GM23248 (cell line): ENCODE measurements around the gene XRCC4. TPM values are rescaled to one million over a fixed set of nuclear protein-coding genes. Genes with fewer than 3 reads are reported as not detected.

Source experiments
- DNase-seq: peaks from one replicate; pipeline ENCODE4 v3.0.0-alpha.2; 2015
- H2AFZ ChIP-seq: fragments of 200-600 bp; sonication (generic); 2 replicates; pipeline ENCODE4 v1.6.1; 2016; ENCODE audit warnings: antibody characterized with exemption
- H3F3A ChIP-seq: fragments of 200-600 bp; sonication (generic); 2 replicates; pipeline ENCODE4 v1.6.1; 2016; ENCODE audit warnings: mild to moderate bottlenecking, antibody characterized with exemption, mixed run types; ENCODE audit not compliant: insufficient read depth
- H3K27ac ChIP-seq: fragments of 200-600 bp; sonication (generic); 2 replicates; pipeline ENCODE4 v1.5.1; 2016; ENCODE audit warnings: mild to moderate bottlenecking
- H3K27me3 ChIP-seq: fragments of 200-600 bp; sonication (generic); replicated peaks from 2 replicates; pipeline ENCODE4 v1.6.1; 2016; ENCODE audit warnings: mild to moderate bottlenecking; ENCODE audit not compliant: insufficient read depth
- H3K36me3 ChIP-seq: fragments of 200-600 bp; sonication (generic); 2 replicates; pipeline ENCODE4 v1.6.1; 2016; ENCODE audit warnings: low read depth, mild to moderate bottlenecking
- H3K4me1 ChIP-seq: fragments of 200-600 bp; sonication (generic); 2 replicates; pipeline ENCODE4 v1.6.1; 2016; ENCODE audit warnings: mild to moderate bottlenecking; ENCODE audit not compliant: insufficient read depth
- H3K4me2 ChIP-seq: fragments of 200-600 bp; sonication (generic); one replicate; pipeline ENCODE4 v1.6.1; 2016; ENCODE audit warnings: mild to moderate bottlenecking; ENCODE audit not compliant: unreplicated experiment
- H3K4me3 ChIP-seq: fragments of 200-600 bp; sonication (generic); 2 replicates; pipeline ENCODE4 v1.5.1; 2016; ENCODE audit warnings: mild to moderate bottlenecking
- H3K79me2 ChIP-seq: fragments of 200-600 bp; sonication (generic); 2 replicates; pipeline ENCODE4 v1.6.1; 2016; ENCODE audit warnings: mild to moderate bottlenecking; ENCODE audit not compliant: insufficient read depth
- H3K9ac ChIP-seq: fragments of 200-600 bp; sonication (generic); 2 replicates; pipeline ENCODE4 v1.6.1; 2016; ENCODE audit warnings: mild to moderate bottlenecking
- H3K9me2 ChIP-seq: fragments of 200-600 bp; sonication (generic); 2 replicates; pipeline ENCODE4 v1.6.1; 2016; ENCODE audit warnings: mixed run types, mild to moderate bottlenecking, moderate library complexity; ENCODE audit not compliant: insufficient read depth
- H3K9me3 ChIP-seq: fragments of 200-600 bp; sonication (generic); one replicate; pipeline ENCODE4 v1.6.1; 2017; ENCODE audit warnings: low read depth
- H4K20me1 ChIP-seq: fragments of 200-600 bp; sonication (generic); 2 replicates; pipeline ENCODE4 v1.6.0; 2016; ENCODE audit not compliant: insufficient read depth
- EZH2 ChIP-seq: fragments of 200-600 bp; sonication (generic); IDR thresholded peaks from 2 replicates; pipeline ENCODE4 v1.6.1; 2018; ENCODE audit warnings: antibody characterized with exemption, mild to moderate bottlenecking; ENCODE audit not compliant: insufficient read depth, poor library complexity, severe bottlenecking
- EZH2phosphoT487 ChIP-seq: fragments of 200-600 bp; sonication (generic); IDR thresholded peaks from 2 replicates; pipeline ENCODE4 v1.6.1; 2018; ENCODE audit warnings: antibody characterized with exemption, moderate library complexity, mild to moderate bottlenecking, low read depth; ENCODE audit not compliant: insufficient read depth
- WGBS, 2 experiments: methylation state at CpG; one replicate each; pipeline ENCODE4 v1.1.6; 2015 to 2017; ENCODE audit warnings: low lambda C conversion rate in 2 of 2, low coverage in 1 of 2; ENCODE audit errors: missing lambda C conversion rate in 2 of 2; 5-methylcytosine and 5-hydroxymethylcytosine counted together
- in situ Hi-C: fragments of 300-500 bp; cut with MboI; formaldehyde crosslinking; loops from 2 replicates; pipeline ENCODE4 v1.15.0; 2020
- polyA plus RNA-seq: library from polyadenylated mRNA; unstranded; fragments of >200 nt; fragmentation: Nextera tagmentation; extraction: Ambion mirVana; gene quantifications from 2 replicates; pipeline ENCODE4 v1.2.1, GENCODE V29; 2016
- total RNA-seq: library from RNA; depleted of rRNA; stranded (reverse); fragments of >200 nt; shearing (Covaris generic); gene quantifications from 2 replicates; pipeline ENCODE4 v1.2.3, GENCODE V29; 2014

Gene XRCC4
- total and polyA plus RNA-seq, 2 experiments from 2014 or later: 11.5 to 11.7 TPM

DNA sequence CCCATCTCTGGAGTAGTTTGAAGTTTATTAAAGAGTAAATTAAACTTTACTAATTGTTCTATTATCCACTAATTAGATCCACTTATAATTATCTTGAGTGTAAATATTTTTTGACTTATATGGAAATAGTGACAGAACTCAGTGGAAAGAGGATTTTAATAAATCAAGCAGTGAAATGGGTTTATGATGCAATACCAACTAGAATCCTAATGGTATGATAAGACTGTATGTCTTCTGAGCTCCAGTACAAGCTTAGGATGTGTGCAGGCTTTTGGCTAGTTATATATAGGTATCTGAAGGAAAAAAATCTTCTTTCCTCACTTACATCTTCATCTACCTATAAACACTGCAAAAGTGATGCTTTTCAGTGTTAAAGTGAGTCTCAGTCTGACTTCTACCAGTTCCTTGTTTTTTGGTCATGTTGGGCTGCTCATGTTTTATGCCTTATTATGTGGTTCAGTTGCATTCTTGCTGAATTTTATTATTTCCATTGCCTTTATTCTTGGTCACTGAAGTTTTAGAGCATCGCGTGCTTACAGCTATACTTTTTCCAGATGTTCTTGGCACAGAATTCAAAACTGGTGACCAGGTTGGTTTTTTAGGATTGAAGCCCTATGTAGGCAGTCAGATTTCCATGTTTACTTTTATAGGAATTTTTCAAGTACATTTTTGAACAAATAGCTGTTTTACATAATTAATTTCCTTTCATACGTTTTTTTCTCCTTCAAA lies 30.5 kb downstream of the XRCC4 start:
- Histone ChIP-seq H3K9ac (no peak overlapping the region), H3K4me1 (no peaks in the 10 kb centered on the region), H3K27ac (no peak overlapping the region), H3K79me2 (no peaks in the 10 kb centered on the region), H4K20me1 (no peaks in the 10 kb centered on the region), H2AFZ (no peak overlapping the region), H3K9me2 (no peaks in the 10 kb centered on the region; the same call in 1 of the 2 replicates), H3K4me2 (no peak overlapping the region), H3K4me3 (no peak overlapping the region), H3K27me3 (no peaks in the 10 kb centered on the region), H3K36me3 (no peaks in the 10 kb centered on the region), H3K9me3 (no peaks in the 10 kb centered on the region), H3F3A (no peaks in the 10 kb centered on the region)
- peak; percentile 24 for DNase-seq
- in situ Hi-C loops: no loop called here
- WGBS, 2 experiments: 56 to 64% methylated on average over 3 of the region's 3 CpGs
- TF ChIP-seq EZH2: no peak
- no peak for TF ChIP-seq EZH2phosphoT487

DNA sequence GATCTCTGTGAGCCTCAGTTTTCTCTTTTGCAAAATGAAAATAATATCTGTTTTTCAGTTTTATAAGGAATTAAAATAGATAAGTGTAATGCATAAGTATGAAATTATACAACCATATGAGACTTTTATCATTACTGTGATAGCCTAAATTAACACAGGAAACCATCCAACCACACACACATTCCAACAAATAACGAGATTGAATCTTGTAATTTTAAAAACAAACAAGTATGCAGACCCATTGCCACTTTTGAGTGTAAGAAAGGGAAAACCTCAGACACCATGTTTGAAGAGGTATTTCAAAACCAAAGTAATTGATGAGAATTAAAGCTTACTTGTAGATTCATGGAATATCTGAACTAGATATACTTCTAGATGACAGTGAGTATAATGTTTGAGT lies 32.0 kb downstream of the XRCC4 start:
- Histone ChIP-seq H2AFZ (no peak overlapping the region), H3K27ac (no peak overlapping the region), H3K9ac (no peak overlapping the region), H3K4me3 (no peak overlapping the region), H3K4me2 (no peak overlapping the region), H3K9me2 (no peaks in the 10 kb centered on the region; the same call in 1 of the 2 replicates), H3K9me3 (no peaks in the 10 kb centered on the region), H3F3A (no peaks in the 10 kb centered on the region), H3K36me3 (no peaks in the 10 kb centered on the region), H3K27me3 (no peaks in the 10 kb centered on the region), H3K79me2 (no peaks in the 10 kb centered on the region), H3K4me1 (no peaks in the 10 kb centered on the region), H4K20me1 (no peaks in the 10 kb centered on the region)
- in situ Hi-C loops: no loop called here
- DNase-seq: no peak
- 95 to 96% methylated on average over 1 of the region's 1 CpG for WGBS, 2 experiments
- TF ChIP-seq EZH2phosphoT487 (no peak), EZH2 (no peak)

DNA sequence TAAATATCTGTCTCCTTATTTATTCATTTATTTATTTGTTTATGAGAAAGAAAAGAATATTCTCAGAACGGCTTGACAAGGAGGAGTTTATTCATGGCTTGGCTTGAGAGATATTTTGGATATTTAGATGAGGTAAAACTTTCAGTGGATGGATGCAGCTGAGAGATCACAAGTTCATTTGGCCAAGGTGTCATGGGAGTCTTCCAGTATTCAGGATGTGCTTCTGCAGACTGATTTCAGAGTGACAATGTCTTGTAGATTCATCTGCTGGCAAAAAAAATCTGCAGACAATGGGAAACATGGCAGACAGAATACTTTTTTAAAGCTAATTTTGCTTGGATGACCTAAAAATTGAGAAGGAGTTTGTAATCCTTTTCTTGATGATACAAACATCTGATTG lies 38.5 kb downstream of the XRCC4 start:
- H3K79me2 ChIP-seq: no peaks in the 10 kb centered on the region
- H3K9me2 ChIP-seq: no peaks in the 10 kb centered on the region
- no peaks in the 10 kb centered on the region for H4K20me1 ChIP-seq
- WGBS, 2 experiments: 96% methylated on average over 1 of the region's 1 CpG
- H2AFZ ChIP-seq: no peak overlapping the region
- no peaks in the 10 kb centered on the region for H3K9me3 ChIP-seq
- H3K27me3 ChIP-seq: no peaks in the 10 kb centered on the region
- no peak overlapping the region for H3K9ac ChIP-seq
- H3K27ac ChIP-seq: no peak overlapping the region
- no peak for DNase-seq
- in situ Hi-C loops: no loop called here
- no peak overlapping the region for H3K4me2 ChIP-seq
- H3K4me3 ChIP-seq: no peak overlapping the region
- no peaks in the 10 kb centered on the region for H3K4me1 ChIP-seq
- TF ChIP-seq EZH2 (no peak), EZH2phosphoT487 (no peak)
- no peaks in the 10 kb centered on the region for H3F3A ChIP-seq
- H3K36me3 ChIP-seq: 0 out of 2 replicates have a peak, but pooled peaks cover 5% of the 10 kb centered on the region

DNA sequence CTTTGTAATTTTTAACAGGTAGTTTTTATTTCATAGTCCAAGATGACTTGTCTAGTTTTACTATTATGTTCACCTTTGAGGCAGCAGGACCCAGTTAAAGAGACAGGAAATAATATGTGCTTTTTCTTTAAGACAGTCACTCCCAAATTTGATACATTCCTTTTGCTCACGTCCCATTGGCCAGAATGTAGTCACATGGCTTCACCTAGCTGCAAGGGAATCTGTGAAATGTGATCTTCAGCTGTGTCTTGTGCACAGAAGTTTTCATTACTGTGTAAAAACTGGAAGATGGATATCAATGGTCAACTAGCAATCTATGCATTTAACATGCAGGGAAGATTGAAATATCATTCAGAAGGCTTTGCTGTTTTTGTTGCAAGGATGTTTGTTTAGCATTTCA lies 41.1 kb downstream of the XRCC4 start:
- Histone ChIP-seq H4K20me1 (no peaks in the 10 kb centered on the region), H3K9ac (no peak overlapping the region), H3K4me2 (no peak overlapping the region), H3K4me3 (no peak overlapping the region), H3K36me3 (peaks cover 5% of the 10 kb centered on the region; the same call in 1 of the 2 replicates), H3K9me3 (no peaks in the 10 kb centered on the region), H3K27me3 (no peaks in the 10 kb centered on the region), H2AFZ (no peak overlapping the region), H3F3A (no peaks in the 10 kb centered on the region), H3K4me1 (no peaks in the 10 kb centered on the region), H3K27ac (no peak overlapping the region), H3K79me2 (no peaks in the 10 kb centered on the region), H3K9me2 (no peaks in the 10 kb centered on the region)
- WGBS, 2 experiments: 84 to 88% methylated on average over 1 of the region's 1 CpG
- peak; percentile 13 for DNase-seq
- TF ChIP-seq EZH2phosphoT487: no peak
- no peak for TF ChIP-seq EZH2
- in situ Hi-C loops: no loop called here

DNA sequence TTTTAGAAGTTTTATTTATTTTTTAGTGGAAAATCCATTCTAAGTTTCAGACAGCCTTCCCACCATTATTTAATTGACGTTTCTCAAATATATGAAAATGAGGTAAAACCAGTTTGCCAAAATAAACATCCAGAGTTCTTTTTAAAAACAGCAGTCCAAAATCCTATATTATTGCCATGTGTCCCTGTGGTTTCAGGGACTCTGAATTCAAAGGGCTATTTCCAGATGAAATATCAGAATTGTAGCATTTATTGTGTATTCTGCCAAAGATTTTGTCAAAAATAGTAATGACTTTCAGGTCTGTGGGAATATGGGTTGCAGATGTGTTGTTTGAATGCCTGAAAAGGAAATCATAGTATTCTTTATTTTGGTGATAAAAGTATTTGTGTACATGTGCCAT lies 41.6 kb downstream of the XRCC4 start:
- peaks cover 5% of the 10 kb centered on the region; the same call in 1 of the 2 replicates for H3K36me3 ChIP-seq
- H3F3A ChIP-seq: no peaks in the 10 kb centered on the region
- H3K9ac ChIP-seq: no peak overlapping the region
- TF ChIP-seq EZH2 (no peak), EZH2phosphoT487 (no peak)
- H3K9me3 ChIP-seq: no peaks in the 10 kb centered on the region
- no peaks in the 10 kb centered on the region for H3K79me2 ChIP-seq
- DNase-seq: no peak
- whole genome bisulfite sequencing, 2 experiments: 44 to 45% methylated on average over 1 of the region's 1 CpG
- no peaks in the 10 kb centered on the region for H4K20me1 ChIP-seq
- H3K9me2 ChIP-seq: no peaks in the 10 kb centered on the region
- H3K4me1 ChIP-seq: no peaks in the 10 kb centered on the region
- H3K4me2 ChIP-seq: no peak overlapping the region
- no peak overlapping the region for H3K4me3 ChIP-seq
- in situ Hi-C loops: no loop called here
- no peak overlapping the region for H3K27ac ChIP-seq
- H3K27me3 ChIP-seq: no peaks in the 10 kb centered on the region
- H2AFZ ChIP-seq: no peak overlapping the region
